ENCODE measurements around the gene APH1B. TPM values are rescaled to one million over a fixed set of nuclear protein-coding genes. Genes with fewer than 3 reads are reported as not detected.

Gene APH1B
- total and polyA plus RNA-seq, 12 donors, result 1.7 to 11.4 (median 7.4) TPM

- Histone ChIP-seq H3K9me3 (no peaks in the 10 kb centered on the region), H3K36me3 (peaks cover 0 to 38% (median 0%) of the 10 kb centered on the region in 9 donors), H3K27me3 (no peaks in the 10 kb centered on the region), H3K27ac (peak overlapping the region in 1 of 10 donors; percentile 35), H3K4me1 (peaks cover 0 to 26% (median 6%) of the 10 kb centered on the region in 9 donors), H3K4me3 (no peak overlapping the region)
- intact Hi-C loops (cut with DNase I), result no loop called here
- TF ChIP-seq CTCF (IDR thresholded peaks at IDR 0.05), result no peak
- 91 to 95% methylated on average over 3 of the region's 3 CpGs for WGBS, 2 donors
- no peak for DNase-seq
- ATAC-seq, result peak in 1 of 8 donors; percentile 75
Measured at GRCh38 chr15:63294359-63294758, 17.0 kb downstream of the APH1B start.

GRCh38 chr15:63295341-63295740 is 17.9 kb downstream of the APH1B start:
- no peak overlapping the region for H3K27ac ChIP-seq
- peaks cover 0 to 43% (median 0%) of the 10 kb centered on the region in 9 donors for H3K36me3 ChIP-seq
- no peaks in the 10 kb centered on the region for H3K27me3 ChIP-seq
- no peaks in the 10 kb centered on the region for H3K9me3 ChIP-seq
- intact Hi-C loops (cut with DNase I), result no loop called here
- H3K4me3 ChIP-seq, result no peak overlapping the region
- H3K4me1 ChIP-seq, result peaks cover 0 to 26% (median 6%) of the 10 kb centered on the region in 9 donors
- no peak for DNase-seq
- ATAC-seq, result no peak
- TF ChIP-seq CTCF (IDR thresholded peaks at IDR 0.05), result no peak

DNA sequence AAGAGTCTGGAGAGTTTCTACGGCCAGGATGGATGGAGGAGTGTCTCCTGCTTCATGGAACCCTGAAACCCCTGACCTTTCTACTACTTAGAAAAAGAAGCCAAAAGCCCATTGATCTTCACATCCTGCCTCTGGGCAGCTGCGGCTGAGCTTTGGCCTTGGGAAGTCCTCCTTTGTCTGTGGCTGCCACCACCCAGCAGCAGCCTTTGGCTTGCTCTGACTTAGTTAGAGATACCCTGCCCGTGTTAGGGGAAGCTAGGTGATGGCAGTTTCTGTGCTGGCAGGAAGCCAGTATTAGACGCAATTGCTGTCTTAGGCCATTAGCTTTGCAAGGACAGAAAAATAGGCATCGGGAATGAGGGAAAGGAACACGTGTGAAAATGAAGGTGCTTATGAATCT is 18.8 kb downstream of the APH1B start:
- H3K4me1 ChIP-seq, result peaks cover 0 to 21% (median 6%) of the 10 kb centered on the region in 9 donors
- no peak overlapping the region for H3K27ac ChIP-seq
- WGBS, 2 donors, result 44 to 46% methylated on average over 6 of the region's 6 CpGs
- intact Hi-C loops (cut with DNase I), result no loop called here
- no peaks in the 10 kb centered on the region for H3K9me3 ChIP-seq
- TF ChIP-seq CTCF (IDR thresholded peaks at IDR 0.05), result no peak
- peaks cover 0 to 44% (median 0%) of the 10 kb centered on the region in 9 donors for H3K36me3 ChIP-seq
- ATAC-seq (peak in 4 of 8 donors; percentile 51 to 74 (median 61)), DNase-seq (no peak)
- no peaks in the 10 kb centered on the region for H3K27me3 ChIP-seq
- H3K4me3 ChIP-seq, result no peak overlapping the region

DNA sequence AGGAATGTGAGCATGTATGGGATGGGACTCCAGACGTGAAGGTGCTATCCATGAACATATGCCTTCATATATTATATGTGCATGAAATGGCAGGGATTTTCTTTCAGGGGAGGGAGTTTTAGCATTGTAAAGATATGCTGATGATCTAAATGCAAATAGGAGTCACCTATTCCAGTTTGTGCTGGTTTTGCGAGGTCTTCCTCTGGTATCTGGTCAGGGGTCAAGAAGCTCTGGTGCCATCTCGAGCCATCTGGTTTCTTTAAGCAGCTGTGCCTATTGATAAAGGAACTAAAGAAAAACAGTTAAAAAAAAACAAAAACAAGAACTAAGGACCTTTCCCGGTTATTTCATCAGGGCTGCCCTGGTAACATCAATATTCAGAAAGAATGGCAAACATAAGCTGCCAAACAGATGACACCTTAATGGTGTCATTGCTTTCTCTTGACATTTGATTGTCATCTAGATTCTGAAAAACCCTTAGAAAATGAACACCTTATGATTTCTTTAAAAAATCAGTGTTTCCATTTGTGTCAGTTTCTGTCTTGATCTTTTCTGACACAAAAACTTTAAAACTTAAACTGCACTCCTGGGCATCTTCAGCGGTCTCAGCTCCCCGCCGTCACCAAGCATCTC is 22.7 kb downstream of the APH1B start:
- Histone ChIP-seq H3K27ac (no peak overlapping the region), H3K4me3 (no peak overlapping the region), H3K36me3 (peaks cover 0 to 67% (median 7%) of the 10 kb centered on the region in 9 donors), H3K9me3 (no peaks in the 10 kb centered on the region), H3K4me1 (peaks cover 0 to 14% (median 0%) of the 10 kb centered on the region in 9 donors), H3K27me3 (no peaks in the 10 kb centered on the region)
- no peak for TF ChIP-seq CTCF (IDR thresholded peaks at IDR 0.05)
- ATAC-seq (no peak), DNase-seq (no peak)
- 92% methylated on average over 7 of the region's 7 CpGs for WGBS, 2 donors
- intact Hi-C loops (cut with DNase I), result no loop called here
